H1 (cell line): ENCODE measurements around the gene SNX21. TPM values are rescaled to one million over a fixed set of nuclear protein-coding genes. Genes with fewer than 3 reads are reported as not detected.
A peak's percentile ranks its signal among the peaks of the same experiment; 100 is the strongest.

Source experiments
- CTCF ChIA-PET: fragments of 300-600 bp; sonication (Branson Sonifier 250); formaldehyde crosslinking; loops from one replicate; lab custom pipeline; 2021; ENCODE audit not compliant: partially characterized antibody; lab: Charles Lee
- POLR2A ChIA-PET: fragments of 300-600 bp; sonication (Branson Sonifier 250); formaldehyde crosslinking; loops from one replicate; lab custom pipeline; 2021; ENCODE audit warnings: inconsistent platforms; ENCODE audit not compliant: partially characterized antibody; lab: Charles Lee
- DNase-seq, 2 experiments: peaks; one replicate each; pipeline versions ENCODE4 v3.0.0 to v3.0.0-alpha.2; 2010 to 2022; ENCODE audit warnings: low spot score in 2 of 2, low read depth in 1 of 2, mixed read lengths in 1 of 2
- FAIRE-seq: peaks from 2 replicates; lab custom pipeline; 2011; peaks lifted over from hg19 to GRCh38; lab: Jason Lieb, UNC
- H2AFZ ChIP-seq: 2 replicates; pipeline ENCODE4 v1.8.1; 2012; ENCODE audit warnings: low read length, inconsistent platforms
- H2AK5ac ChIP-seq: 2 replicates; pipeline ENCODE4 v1.6.1; 2013; ENCODE audit warnings: low read depth, low read length
- H2BK120ac ChIP-seq: replicated peaks from 2 replicates; pipeline ENCODE3; 2013; ENCODE audit warnings: low read depth, low read length, inconsistent platforms
- H2BK12ac ChIP-seq: 2 replicates; pipeline ENCODE4 v1.6.1; 2013; ENCODE audit warnings: low read depth, low read length
- H2BK15ac ChIP-seq: 2 replicates; pipeline ENCODE4 v1.6.1; 2013; ENCODE audit warnings: low read length
- H2BK20ac ChIP-seq: 2 replicates; pipeline ENCODE4 v1.6.1; 2013; ENCODE audit warnings: low read length
- H2BK5ac ChIP-seq: 2 replicates; pipeline ENCODE4 v1.6.1; 2013; ENCODE audit warnings: low read depth, low read length
- H3K14ac ChIP-seq: 2 replicates; pipeline ENCODE4 v1.6.1; 2013; ENCODE audit warnings: inconsistent platforms; ENCODE audit not compliant: insufficient read length
- H3K18ac ChIP-seq: 2 replicates; pipeline ENCODE4 v1.6.1; 2013; ENCODE audit warnings: low read length; ENCODE audit errors: extremely low read depth
- H3K23ac ChIP-seq: 2 replicates; pipeline ENCODE4 v1.6.1; 2013; ENCODE audit warnings: inconsistent platforms; ENCODE audit not compliant: insufficient read length
- H3K23me2 ChIP-seq: 2 replicates; pipeline ENCODE4 v1.6.1; 2013; ENCODE audit warnings: low read depth, low read length
- H3K27ac ChIP-seq: 2 replicates; pipeline ENCODE4 v1.6.1; 2011; ENCODE audit warnings: low read depth, low read length, inconsistent platforms
- H3K27me3 ChIP-seq, 4 experiments: replicated peaks in 1 of 4; 1 replicate in 1 of 4; 2 replicates in 3 of 4; pipeline versions ENCODE4 v1.6.1 to v1.8.1; 2011 to 2013; ENCODE audit warnings: low read length in 3 of 4, mild to moderate bottlenecking in 3 of 4, inconsistent platforms in 2 of 4, mixed read lengths in 2 of 4, moderate library complexity in 1 of 4; ENCODE audit not compliant: control insufficient read depth in 3 of 4, insufficient read depth in 3 of 4; ENCODE audit errors: extremely low read depth in 1 of 4
- H3K36me3 ChIP-seq, 4 experiments: 2 replicates each; pipeline versions ENCODE4 v1.6.1 to v1.8.1; 2011 to 2013; ENCODE audit warnings: mild to moderate bottlenecking in 4 of 4, low read length in 3 of 4, moderate library complexity in 2 of 4, control low read depth in 1 of 4, inconsistent platforms in 1 of 4; ENCODE audit not compliant: insufficient read depth in 4 of 4, control insufficient read depth in 2 of 4
- H3K4ac ChIP-seq: replicated peaks from 2 replicates; pipeline ENCODE3; 2013; ENCODE audit warnings: low read length, low read depth, mixed read lengths, inconsistent platforms; ENCODE audit not compliant: insufficient read length
- H3K4me1 ChIP-seq, 4 experiments: replicated peaks in 1 of 4; 1 replicate in 1 of 4; 2 replicates in 3 of 4; pipeline versions ENCODE4 v1.6.1 to v1.8.1; 2011 to 2013; ENCODE audit warnings: low read length in 3 of 4, inconsistent platforms in 2 of 4, mixed read lengths in 1 of 4; ENCODE audit not compliant: insufficient read depth in 4 of 4, control insufficient read depth in 3 of 4
- H3K4me2 ChIP-seq, 2 experiments: 2 replicates each; pipeline versions ENCODE4 v1.6.1 to v1.8.1; 2011 to 2013; ENCODE audit warnings: low read depth in 2 of 2, low read length in 2 of 2, control low read depth in 1 of 2, inconsistent platforms in 1 of 2, mild to moderate bottlenecking in 1 of 2; ENCODE audit not compliant: insufficient read depth in 1 of 2
- H3K4me3 ChIP-seq, 4 experiments: fragments of 200-600, 300-600 bp in 1 of 4; sonication (generic), shearing (Covaris generic), sonication (Bioruptor Twin) in 1 of 4; 2 replicates each; pipeline versions ENCODE4 v1.5.1 to v1.8.1; 2011 to 2016; ENCODE audit warnings: low read length in 4 of 4, low read depth in 3 of 4, control low read depth in 2 of 4, inconsistent platforms in 2 of 4, mild to moderate bottlenecking in 2 of 4, mixed read lengths in 1 of 4, moderate library complexity in 1 of 4; ENCODE audit not compliant: insufficient read depth in 2 of 4; ENCODE audit errors: extremely low read depth in 1 of 4
- H3K56ac ChIP-seq: replicated peaks from 2 replicates; pipeline ENCODE3; 2013; ENCODE audit warnings: low read depth, mild to moderate bottlenecking, mixed read lengths, low read length, inconsistent platforms; ENCODE audit not compliant: insufficient read length
- H3K79me1 ChIP-seq: 2 replicates; pipeline ENCODE4 v1.6.1; 2013; ENCODE audit warnings: low read depth, low read length, control low read depth
- H3K79me2 ChIP-seq, 2 experiments: 2 replicates each; pipeline versions ENCODE4 v1.6.1 to v1.8.1; 2012 to 2013; ENCODE audit warnings: low read length in 2 of 2, mild to moderate bottlenecking in 2 of 2, inconsistent platforms in 1 of 2; ENCODE audit not compliant: insufficient read depth in 2 of 2, control insufficient read depth in 1 of 2
- H3K9ac ChIP-seq, 4 experiments: replicated peaks in 1 of 4; 1 replicate in 1 of 4; 2 replicates in 3 of 4; pipeline versions ENCODE4 v1.6.1 to v1.8.1; 2011 to 2013; ENCODE audit warnings: low read depth in 3 of 4, low read length in 3 of 4, control low read depth in 2 of 4, mild to moderate bottlenecking in 2 of 4, moderate library complexity in 2 of 4, inconsistent platforms in 1 of 4; ENCODE audit errors: extremely low read depth in 1 of 4
- H3K9me3 ChIP-seq, 2 experiments: 2 replicates each; pipeline versions ENCODE4 v1.6.1 to v1.8.1; 2012 to 2013; ENCODE audit warnings: mild to moderate bottlenecking in 2 of 2, moderate library complexity in 2 of 2, control low read depth in 1 of 2, inconsistent platforms in 1 of 2, low read depth in 1 of 2, low read length in 1 of 2, mixed read lengths in 1 of 2; ENCODE audit not compliant: insufficient read depth in 2 of 2
- H4K20me1 ChIP-seq, 2 experiments: replicated peaks in 1 of 2; 2 replicates each; pipeline versions ENCODE3 to v1.8.1; 2011 to 2013; ENCODE audit warnings: inconsistent platforms in 2 of 2, low read length in 2 of 2, mild to moderate bottlenecking in 1 of 2; ENCODE audit not compliant: insufficient read depth in 2 of 2, control insufficient read depth in 1 of 2
- H4K5ac ChIP-seq: 2 replicates; pipeline ENCODE4 v1.6.1; 2013; ENCODE audit warnings: low read length, low read depth, mixed read lengths, inconsistent platforms; ENCODE audit not compliant: insufficient read length
- H4K8ac ChIP-seq: 2 replicates; pipeline ENCODE4 v1.8.0; 2013; ENCODE audit warnings: mild to moderate bottlenecking, moderate library complexity, low read length, inconsistent platforms; ENCODE audit not compliant: insufficient read depth; ENCODE audit errors: extremely low read depth
- H4K91ac ChIP-seq: replicated peaks from 2 replicates; pipeline ENCODE3; 2013; ENCODE audit warnings: low read length, mixed read lengths, inconsistent platforms; ENCODE audit not compliant: insufficient read length
- BACH1 ChIP-seq: IDR thresholded peaks from 2 replicates; pipeline ENCODE4 v1.6.1; 2012; ENCODE audit warnings: low read length, improper control_type of control experiment
- CHD2 ChIP-seq: IDR thresholded peaks from 2 replicates; pipeline ENCODE4 v1.6.1; 2012; ENCODE audit warnings: low read length, improper control_type of control experiment
- CREB1 ChIP-seq: IDR thresholded peaks from 2 replicates; pipeline ENCODE4 v1.6.1; 2012; ENCODE audit warnings: inconsistent platforms
- JUN ChIP-seq: IDR thresholded peaks from 2 replicates; pipeline ENCODE4 v1.6.1; 2011; ENCODE audit warnings: low read depth, mild to moderate bottlenecking, improper control_type of control experiment, low read length
- TAF1 ChIP-seq: IDR thresholded peaks from 2 replicates; pipeline ENCODE4 v1.6.1; 2011; ENCODE audit warnings: mild to moderate bottlenecking, low read depth, low read length
- TEAD4 ChIP-seq: IDR thresholded peaks from 2 replicates; pipeline ENCODE4 v1.6.1; 2012; ENCODE audit warnings: low read depth, low read length, inconsistent platforms, mixed read lengths
- USF2 ChIP-seq: IDR thresholded peaks from 2 replicates; pipeline ENCODE4 v1.6.1; 2011; ENCODE audit warnings: low read length, improper control_type of control experiment
- WGBS, 2 experiments: shearing (Covaris generic) in 1 of 2; methylation state at CpG; one replicate each; pipeline versions ENCODE4 v1.1.6 to v1.1.7; 2013 to 2015; ENCODE audit warnings: low lambda C conversion rate in 2 of 2, mixed read lengths in 2 of 2, inconsistent platforms in 1 of 2, low coverage in 1 of 2, missing lambda C conversion rate in 1 of 2; ENCODE audit not compliant: insufficient replicate concordance in 2 of 2, insufficient coverage in 1 of 2, insufficient read length in 1 of 2; ENCODE audit errors: extremely low coverage in 1 of 2, missing lambda C conversion rate in 1 of 2; 5-methylcytosine and 5-hydroxymethylcytosine counted together
- polyA plus RNA-seq, 7 experiments: library from polyadenylated mRNA; depleted of rRNA in 3 of 7; stranded (reverse) in 5 of 7; unstranded in 2 of 7; fragments of >200 nt in 5 of 7; fragments of 200-250 nt in 2 of 7; gene quantifications; 1 replicate in 5 of 7; 2 replicates in 1 of 7; 4 replicates in 1 of 7; pipeline versions ENCODE4 v1.2.1 to v1.2.3, GENCODE V29; 2011 to 2013; ENCODE audit warnings: missing spikeins in 2 of 7, mixed read lengths in 2 of 7
- total RNA-seq: library from RNA; stranded (reverse); fragmentation: NEBNext Ultra II Directional; extraction: Animal tissue kit (Norgen Biotek cat#: 25700); gene quantifications from 2 replicates; pipeline ENCODE4 v1.2.1, GENCODE V29; 2021
- TF ChIP-seq, protein P1 (sequence below): IDR thresholded peaks from 2 replicates; pipeline ENCODE4 v1.6.1; 2012; ENCODE audit warnings: inconsistent platforms
- TF ChIP-seq, protein P2 (sequence below): IDR thresholded peaks from 2 replicates; pipeline ENCODE4 v1.6.1; 2011; ENCODE audit warnings: low read depth, mild to moderate bottlenecking, low read length; ENCODE audit not compliant: insufficient read depth

The SNX21 gene
- total and polyA plus RNA-seq, 2 of the 8 experiments (the other 6 are each of a cell fraction or from before 2014, with no cell fraction given): 15.8 to 16.8 TPM

DNA sequence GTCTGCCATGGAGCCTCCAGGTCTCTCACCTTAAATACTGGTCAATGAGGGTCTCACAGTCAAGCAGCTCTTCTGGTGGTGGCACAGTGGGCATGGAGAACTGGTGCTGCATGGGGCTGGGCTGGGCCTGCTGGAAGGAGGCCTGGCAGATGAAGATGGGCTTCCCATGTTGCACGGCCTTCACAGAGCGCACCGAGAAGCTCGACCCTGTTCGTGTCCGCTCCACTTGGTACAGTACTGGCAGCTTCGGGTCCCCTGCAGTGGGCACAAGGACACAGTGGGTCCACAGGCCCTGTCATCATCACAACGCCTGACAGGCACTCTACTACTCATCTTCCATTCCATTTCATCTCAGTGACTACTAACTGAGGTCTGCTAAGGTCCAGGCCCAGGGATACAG, 14.8 kb downstream of the SNX21 start:
- no peak overlapping the region for H2BK120ac ChIP-seq
- peaks cover 8 to 46% (median 10%) of the 10 kb centered on the region in 4 experiments for H3K36me3 ChIP-seq
- H3K4me1 ChIP-seq: peaks cover 2 to 6% (median 4%) of the 10 kb centered on the region in 4 experiments; a peak in 5 of 7 replicates
- no peaks in the 10 kb centered on the region for H3K9me3 ChIP-seq
- no peak overlapping the region for H3K4me2 ChIP-seq
- no peak overlapping the region for H3K4ac ChIP-seq
- H4K91ac ChIP-seq: no peak overlapping the region
- no peak overlapping the region for H2BK20ac ChIP-seq
- no peaks in the 10 kb centered on the region for H3K79me1 ChIP-seq
- no peak overlapping the region for H4K5ac ChIP-seq
- no peaks in the 10 kb centered on the region for H3K27me3 ChIP-seq
- ChIA-PET CTCF (interaction anchor here (1.0 to 1.4 kb wide), 3 partner anchors 9 to 49 kb away, joined by 3 to 4 read pairs (median 3); no protein-coding TSS in a partner anchor), POLR2A (interaction anchor here (0.5 to 4.5 kb wide), 5 partner anchors 9 to 32 kb away, joined by 3 to 36 read pairs (median 11); partner anchors contain the start of genes SNX21 and ZSWIM1)
- no peaks in the 10 kb centered on the region for H3K23me2 ChIP-seq
- H4K8ac ChIP-seq: no peak overlapping the region
- no peak overlapping the region for H3K56ac ChIP-seq
- H3K23ac ChIP-seq: no peak overlapping the region
- H4K20me1 ChIP-seq: no peaks in the 10 kb centered on the region
- no peak for DNase-seq
- H3K4me3 ChIP-seq: no peak overlapping the region
- peak overlapping the region; percentile 72; the same call in 1 of the 2 replicates for H2AK5ac ChIP-seq
- H2AFZ ChIP-seq: no peak overlapping the region
- H3K27ac ChIP-seq: no peak overlapping the region
- no peak overlapping the region for H2BK12ac ChIP-seq
- peaks cover 0 to 7% of the 10 kb centered on the region in 2 experiments; a peak in 1 of 4 replicates for H3K79me2 ChIP-seq
- no peak for FAIRE-seq
- 0 out of 2 replicates have a peak overlapping the region, but pooled peaks have one; percentile 18 for H2BK15ac ChIP-seq
- no peak overlapping the region for H3K9ac ChIP-seq
- 0 out of 2 replicates have a peak overlapping the region, but pooled peaks have one; percentile 19 for H2BK5ac ChIP-seq
- H3K14ac ChIP-seq: no peak overlapping the region
- H3K18ac ChIP-seq: no peak overlapping the region
- 92% methylated on average over 8 of the region's 8 CpGs; no CpG with 5 or more reads in 1 of the 2 experiments for WGBS, 2 experiments
- TF ChIP-seq JUN (no peak), TAF1 (no peak), BACH1 (no peak), CHD2 (no peak), CREB1 (no peak), USF2 (no peak), TEAD4 (no peak)
- TF ChIP-seq, protein P1, sequence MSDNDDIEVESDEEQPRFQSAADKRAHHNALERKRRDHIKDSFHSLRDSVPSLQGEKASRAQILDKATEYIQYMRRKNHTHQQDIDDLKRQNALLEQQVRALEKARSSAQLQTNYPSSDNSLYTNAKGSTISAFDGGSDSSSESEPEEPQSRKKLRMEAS: no peak
- TF ChIP-seq, protein P2, sequence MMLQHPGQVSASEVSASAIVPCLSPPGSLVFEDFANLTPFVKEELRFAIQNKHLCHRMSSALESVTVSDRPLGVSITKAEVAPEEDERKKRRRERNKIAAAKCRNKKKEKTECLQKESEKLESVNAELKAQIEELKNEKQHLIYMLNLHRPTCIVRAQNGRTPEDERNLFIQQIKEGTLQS: no peak
